PC-9 (cell line): ENCODE measurements around the gene NEDD9. TPM values are rescaled to one million over a fixed set of nuclear protein-coding genes. Genes with fewer than 3 reads are reported as not detected.

Source experiments
- BruUV-seq: library from RNA; stranded (reverse); fragments of 400-500 nt; replicated peaks from 2 replicates; lab custom pipeline; 2021; lab: Mats Ljungman, UMichigan
- CTCF ChIA-PET: fragments of 300-600 bp; sonication (Branson Sonifier 250); formaldehyde crosslinking; loops from one replicate; lab custom pipeline; 2022; ENCODE audit warnings: antibody characterized with exemption; lab: Charles Lee
- POLR2A ChIA-PET: fragments of 300-600 bp; sonication (Branson Sonifier 250); formaldehyde crosslinking; loops from one replicate; lab custom pipeline; 2022; ENCODE audit warnings: antibody characterized with exemption; ENCODE audit not compliant: unreplicated experiment; lab: Charles Lee
- DNase-seq, 2 experiments: peaks; one replicate each; pipeline versions ENCODE4 v3.0.0 to v3.0.0-alpha.2; 2015 to 2022; ENCODE audit warnings: mixed read lengths in 1 of 2
- H2AFZ ChIP-seq: fragments of 200-600 bp; sonication (generic); 2 replicates; pipeline ENCODE4 v1.8.1; 2017; ENCODE audit warnings: antibody characterized with exemption
- H3F3A ChIP-seq: fragments of 200-600 bp; sonication (generic); 2 replicates; pipeline ENCODE4 v1.8.1; 2017; ENCODE audit warnings: antibody characterized with exemption, mild to moderate bottlenecking, low read depth; ENCODE audit not compliant: insufficient read depth
- H3K27ac ChIP-seq: fragments of 200-600 bp; sonication (generic); 2 replicates; pipeline ENCODE4 v1.6.1; 2016; ENCODE audit warnings: mixed run types
- H3K27me3 ChIP-seq: fragments of 200-600 bp; sonication (generic); 2 replicates; pipeline ENCODE4 v1.6.1; 2016; ENCODE audit warnings: low read depth, mixed run types; ENCODE audit not compliant: insufficient read depth
- H3K36me3 ChIP-seq: fragments of 200-600 bp; sonication (generic); 2 replicates; pipeline ENCODE4 v1.6.1; 2016; ENCODE audit warnings: low read depth, mixed run types
- H3K4me1 ChIP-seq: fragments of 200-600 bp; sonication (generic); replicated peaks from 2 replicates; pipeline ENCODE4 v1.6.1; 2016; ENCODE audit warnings: mixed run types; ENCODE audit not compliant: insufficient read depth
- H3K4me2 ChIP-seq: fragments of 200-600 bp; sonication (generic); 2 replicates; pipeline ENCODE4 v1.6.1; 2017; ENCODE audit warnings: mixed run types
- H3K4me3 ChIP-seq: fragments of 200-600 bp; sonication (generic); 2 replicates; pipeline ENCODE4 v1.6.1; 2016; ENCODE audit warnings: mixed run types
- H3K79me2 ChIP-seq: fragments of 200-600 bp; sonication (generic); 2 replicates; pipeline ENCODE4 v1.6.1; 2017; ENCODE audit warnings: low read depth, mixed run types
- H3K9me2 ChIP-seq: fragments of 200-600 bp; sonication (generic); 2 replicates; pipeline ENCODE4 v1.8.1; 2017; ENCODE audit warnings: mild to moderate bottlenecking; ENCODE audit not compliant: insufficient read depth
- H3K9me3 ChIP-seq: fragments of 200-600 bp; sonication (generic); 2 replicates; pipeline ENCODE4 v1.8.1; 2016; ENCODE audit warnings: low read depth; ENCODE audit not compliant: insufficient read depth
- H4K20me1 ChIP-seq: fragments of 200-600 bp; sonication (generic); 2 replicates; pipeline ENCODE4 v1.8.1; 2017; ENCODE audit not compliant: insufficient read depth
- CTCF ChIP-seq: fragments of 200-600 bp; sonication (generic); conservative IDR thresholded peaks from 2 replicates; pipeline ENCODE4 v1.6.1; 2017; ENCODE audit warnings: mixed run types, antibody characterized with exemption, mild to moderate bottlenecking, moderate library complexity
- EZH2 ChIP-seq: fragments of 200-600 bp; sonication (generic); IDR thresholded peaks from 2 replicates; pipeline ENCODE4 v1.8.0; 2017; ENCODE audit warnings: antibody characterized with exemption, low read depth
- intact Hi-C: fragments of 100-400 bp; cut with micrococcal nuclease; formaldehyde crosslinking; loops from one replicate; pipeline ENCODE4 v1.10.0; 2022; ENCODE audit not compliant: unreplicated experiment
- total RNA-seq: library from RNA; stranded (reverse); gene quantifications from 2 replicates; pipeline ENCODE4 v1.2.3, GENCODE V29; 2021

NEDD9 gene
- total RNA-seq, 1 experiment from 2014 or later = 57.5 TPM

GRCh38 chr6:11139051-11139960 is 93.2 kb downstream of the NEDD9 start:
- TF ChIP-seq EZH2 (no peak), CTCF (no peak)
- DNase-seq = peak; percentile 42 to 53
- intact Hi-C loops = no loop called here
- no peaks in the 10 kb centered on the region for H3K27me3 ChIP-seq
- CTCF ChIA-PET = interaction anchor here (1.2 kb wide), 1 partner anchor 44 kb away, joined by 3 read pairs; no protein-coding TSS in a partner anchor
- no peaks in the 10 kb centered on the region for H3K79me2 ChIP-seq
- no peaks in the 10 kb centered on the region for H3K9me2 ChIP-seq
- BruUV-seq = TSS peak; percentile 13
- 0 out of 2 replicates have a peak, but pooled peaks cover 6% of the 10 kb centered on the region for H3K4me1 ChIP-seq
- POLR2A ChIA-PET = interaction anchor here (0.6 kb wide), 1 partner anchor 909 kb away, joined by 4 read pairs; no protein-coding TSS in a partner anchor
- no peak overlapping the region for H3K27ac ChIP-seq
- no peaks in the 10 kb centered on the region for H3K9me3 ChIP-seq
- no peak overlapping the region for H2AFZ ChIP-seq
- H3K36me3 ChIP-seq = peaks cover 8% of the 10 kb centered on the region; the same call in 1 of the 2 replicates
- H3F3A ChIP-seq = no peaks in the 10 kb centered on the region
- H3K4me2 ChIP-seq = no peak overlapping the region
- no peak overlapping the region for H3K4me3 ChIP-seq
- no peaks in the 10 kb centered on the region for H4K20me1 ChIP-seq

- H3K4me2 ChIP-seq = no peak overlapping the region
- TF ChIP-seq EZH2 = no peak
- no peak for TF ChIP-seq CTCF
- POLR2A ChIA-PET = no interaction called here
Measured at GRCh38 chr6:11136809-11137208, 95.7 kb downstream of the NEDD9 start.

More at GRCh38 chr6:11136809-11137208, 95.7 kb downstream of the NEDD9 start:
- DNase-seq = no peak
- H3K79me2 ChIP-seq = no peaks in the 10 kb centered on the region
- no peaks in the 10 kb centered on the region for H3K27me3 ChIP-seq
- peaks cover 8% of the 10 kb centered on the region; the same call in 1 of the 2 replicates for H3K36me3 ChIP-seq
- no peak overlapping the region for H3K27ac ChIP-seq
- H3K9me3 ChIP-seq = no peaks in the 10 kb centered on the region
- H3K4me3 ChIP-seq = no peak overlapping the region
- CTCF ChIA-PET = interaction anchor here (1.2 kb wide), 1 partner anchor 13 kb away, joined by 5 read pairs; no protein-coding TSS in a partner anchor
- BruUV-seq = no TSS peak
- intact Hi-C loops = no loop called here
- no peaks in the 10 kb centered on the region for H3F3A ChIP-seq
- H3K9me2 ChIP-seq = no peaks in the 10 kb centered on the region
- 0 out of 2 replicates have a peak, but pooled peaks cover 6% of the 10 kb centered on the region for H3K4me1 ChIP-seq
- no peak overlapping the region for H2AFZ ChIP-seq
- no peaks in the 10 kb centered on the region for H4K20me1 ChIP-seq

Other genes starting within 250 kb of the NEDD9 start
- 0.23 and 0.41 TPM in 2 replicates for gene ELOVL2, start 188.4 kb downstream of the NEDD9 start, total RNA-seq
- 16.7 and 22.2 TPM in 2 replicates for gene SMIM13, start 138.8 kb downstream of the NEDD9 start, total RNA-seq
- not detected in 2 replicates for gene ERVFRD-1, start 120.9 kb downstream of the NEDD9 start, total RNA-seq